IMR-90 (cell line): ENCODE data around the gene SLC41A1. TPM values are rescaled to one million over a fixed set of nuclear protein-coding genes. Genes with fewer than 3 reads are reported as not detected.
A peak's percentile ranks its signal among the peaks of the same experiment; 100 is the strongest.

Source experiments
- ATAC-seq: fragments of 200-7000 bp; cut with Tn5 transposase; 2 replicates; pipeline ENCODE4 v1.9.1; 2020; ENCODE audit warnings: low read depth, mild to moderate bottlenecking, moderate library complexity
- BruUV-seq: library from RNA; stranded (reverse); fragments of 400-500 nt; replicated peaks from 2 replicates; lab custom pipeline; 2021; lab: Mats Ljungman, UMichigan
- CTCF ChIA-PET: fragments of 300-600 bp; formaldehyde crosslinking; extraction: SDS; loops from one replicate; lab custom pipeline; 2021; ENCODE audit warnings: antibody characterized with exemption; lab: Yijun Ruan, JAX
- POLR2A ChIA-PET: fragments of 300-600 bp; sonication (Branson Sonifier 250); formaldehyde crosslinking; loops from one replicate; lab custom pipeline; 2022; ENCODE audit warnings: antibody characterized with exemption; ENCODE audit not compliant: unreplicated experiment; lab: Charles Lee
- DNase-seq: peaks from one replicate; pipeline ENCODE4 v3.0.0; 2013
- H2AFZ ChIP-seq: replicated peaks from 2 replicates; pipeline ENCODE3; 2013; ENCODE audit warnings: low read length, mild to moderate bottlenecking; ENCODE audit not compliant: poor library complexity
- H2AK5ac ChIP-seq: 2 replicates; pipeline ENCODE4 v1.6.1; 2013; ENCODE audit warnings: low read depth, low read length, inconsistent platforms
- H2AK9ac ChIP-seq: replicated peaks from 2 replicates; pipeline ENCODE3; 2013; ENCODE audit warnings: mild to moderate bottlenecking, low read depth, low read length, moderate library complexity; ENCODE audit not compliant: poor library complexity
- H2BK120ac ChIP-seq: 2 replicates; pipeline ENCODE4 v1.6.1; 2013; ENCODE audit warnings: low read depth, low read length, inconsistent platforms
- H2BK15ac ChIP-seq: 3 replicates; pipeline ENCODE4 v1.6.1; 2013; ENCODE audit warnings: low read depth, low read length, inconsistent platforms
- H2BK20ac ChIP-seq: 2 replicates; pipeline ENCODE4 v1.6.1; 2013; ENCODE audit warnings: low read depth, mild to moderate bottlenecking, inconsistent platforms, low read length, moderate library complexity
- H2BK5ac ChIP-seq: 2 replicates; pipeline ENCODE4 v1.6.1; 2013; ENCODE audit warnings: mild to moderate bottlenecking, low read depth, low read length, inconsistent platforms; ENCODE audit not compliant: poor library complexity, severe bottlenecking
- H3K14ac ChIP-seq: replicated peaks from 2 replicates; pipeline ENCODE4 v1.6.1; 2013; ENCODE audit warnings: low read depth, low read length, inconsistent platforms
- H3K18ac ChIP-seq: 2 replicates; pipeline ENCODE4 v1.6.1; 2013; ENCODE audit warnings: low read depth, low read length, control low read depth
- H3K23ac ChIP-seq: 2 replicates; pipeline ENCODE4 v1.6.1; 2013; ENCODE audit warnings: low read depth, low read length, inconsistent platforms
- H3K27ac ChIP-seq: 2 replicates; pipeline ENCODE4 v1.5.1; 2013; ENCODE audit warnings: mild to moderate bottlenecking, control low read depth, low read length; ENCODE audit not compliant: insufficient read depth
- H3K27me3 ChIP-seq: 2 replicates; pipeline ENCODE4 v1.6.1; 2013; ENCODE audit warnings: low read length; ENCODE audit not compliant: control insufficient read depth, insufficient read depth
- H3K36me3 ChIP-seq: 2 replicates; pipeline ENCODE4 v1.6.1; 2013; ENCODE audit warnings: low read length, mixed read lengths; ENCODE audit not compliant: control insufficient read depth, insufficient read depth
- H3K4ac ChIP-seq: 2 replicates; pipeline ENCODE4 v1.6.1; 2013; ENCODE audit warnings: low read depth, low read length, inconsistent platforms
- H3K4me1 ChIP-seq: 2 replicates; pipeline ENCODE4 v1.6.1; 2013; ENCODE audit warnings: low read length, mixed read lengths; ENCODE audit not compliant: control insufficient read depth, insufficient read depth
- H3K4me2 ChIP-seq: 2 replicates; pipeline ENCODE4 v1.6.1; 2013; ENCODE audit warnings: low read depth, mild to moderate bottlenecking, control low read depth, low read length, moderate library complexity
- H3K4me3 ChIP-seq: 2 replicates; pipeline ENCODE4 v1.5.1; 2013; ENCODE audit warnings: low read depth, mild to moderate bottlenecking, control low read depth, low read length, moderate library complexity; ENCODE audit not compliant: insufficient read depth
- H3K56ac ChIP-seq: 2 replicates; pipeline ENCODE4 v1.6.1; 2013; ENCODE audit warnings: low read length, inconsistent platforms; ENCODE audit not compliant: insufficient read depth; ENCODE audit errors: extremely low read depth
- H3K79me1 ChIP-seq, 2 experiments: 2 replicates each; pipeline ENCODE4 v1.6.1; 2013; ENCODE audit warnings: low read length in 2 of 2, inconsistent platforms in 1 of 2, low read depth in 1 of 2
- H3K9ac ChIP-seq: 2 replicates; pipeline ENCODE4 v1.6.1; 2013; ENCODE audit warnings: low read depth, low read length, control low read depth
- H3K9me1 ChIP-seq: 2 replicates; pipeline ENCODE4 v1.6.1; 2013; ENCODE audit warnings: low read length, inconsistent platforms; ENCODE audit not compliant: insufficient read depth
- H3K9me3 ChIP-seq: 2 replicates; pipeline ENCODE4 v1.6.1; 2013; ENCODE audit warnings: low read length; ENCODE audit not compliant: control insufficient read depth, insufficient read depth
- H4K20me1 ChIP-seq: 2 replicates; pipeline ENCODE4 v1.6.1; 2013; ENCODE audit warnings: low read length, inconsistent platforms; ENCODE audit not compliant: insufficient read depth
- H4K5ac ChIP-seq: 2 replicates; pipeline ENCODE4 v1.6.1; 2013; ENCODE audit warnings: mild to moderate bottlenecking, low read depth, low read length, control low read depth
- H4K8ac ChIP-seq, 2 experiments: 2 replicates each; pipeline ENCODE4 v1.6.1; 2013; ENCODE audit warnings: low read depth in 2 of 2, low read length in 2 of 2, control low read depth in 1 of 2, inconsistent platforms in 1 of 2
- H4K91ac ChIP-seq: 2 replicates; pipeline ENCODE4 v1.6.1; 2013; ENCODE audit warnings: low read depth, low read length, inconsistent platforms; ENCODE audit not compliant: insufficient read depth
- MAFK ChIP-seq: IDR thresholded peaks from 2 replicates; pipeline ENCODE4 v1.6.1; 2012; ENCODE audit warnings: low read depth, low read length, improper control_type of control experiment
- RFX5 ChIP-seq: IDR thresholded peaks from 2 replicates; pipeline ENCODE4 v1.8.0; 2012; ENCODE audit warnings: low read depth, mild to moderate bottlenecking, low read length, moderate library complexity
- WGBS, 2 experiments: methylation state at CpG; one replicate each; pipeline versions ENCODE4 v1.1.5 to v1.1.7; 2013; ENCODE audit warnings: missing lambda C conversion rate in 2 of 2; ENCODE audit not compliant: insufficient read length in 1 of 2; ENCODE audit errors: extremely low coverage in 2 of 2; 5-methylcytosine and 5-hydroxymethylcytosine counted together
- dilution Hi-C: fragments of 300-500 bp; cut with HindIII; formaldehyde crosslinking; loops from one replicate; pipeline ENCODE4 v1.14.3; 2018; ENCODE audit warnings: low sequenced_read_pairs; ENCODE audit not compliant: unreplicated experiment
- in situ Hi-C: fragments of 300-500 bp; cut with MboI; formaldehyde crosslinking; loops from 3 replicates; pipeline ENCODE4 v1.14.3; 2019; ENCODE audit warnings: low sequenced_read_pairs, inconsistent platforms, mixed read lengths
- intact Hi-C: fragments of 100-400 bp; cut with micrococcal nuclease; formaldehyde crosslinking; loops from 2 replicates; pipeline ENCODE4 v1.10.0; 2022
- polyA plus RNA-seq, 3 experiments: library from polyadenylated mRNA; depleted of rRNA; stranded (reverse); fragments of >200 nt; gene quantifications; 2 replicates each; pipeline ENCODE4 v1.2.3, GENCODE V29; 2012; ENCODE audit warnings: low replicate concordance in 1 of 3
- total RNA-seq: library from RNA; depleted of rRNA; stranded (reverse); fragments of >200 nt; gene quantifications from 2 replicates; pipeline ENCODE4 v1.2.3, GENCODE V29; 2012

SLC41A1 gene
- total and polyA plus RNA-seq, 2 of the 4 experiments (the other 2 are of a cell fraction): 6.3 to 26.3 TPM

DNA sequence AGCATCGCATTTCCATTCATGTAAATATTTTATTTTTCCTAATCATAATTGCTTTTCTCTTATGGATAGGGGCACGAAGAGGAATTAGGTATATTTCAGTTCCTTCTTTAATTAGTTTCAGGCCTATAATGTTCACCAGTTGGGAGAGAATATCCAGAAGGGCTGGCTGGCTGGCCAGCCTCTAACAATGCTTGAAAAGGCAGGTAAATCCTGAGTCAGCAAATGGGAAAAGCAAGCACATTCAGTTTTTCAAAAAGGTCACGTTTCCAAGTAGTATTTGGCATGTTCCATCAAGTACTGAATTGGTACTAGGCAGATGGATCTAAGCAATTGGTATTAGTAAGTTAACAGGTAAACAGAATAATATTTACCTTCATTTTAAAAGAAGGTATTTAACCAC, 45.8 kb downstream of the SLC41A1 start:
- H3K23ac ChIP-seq: no peak overlapping the region
- no peaks in the 10 kb centered on the region; a peak in 1 of 4 replicates for H3K79me1 ChIP-seq
- no CpG with 5 or more reads among the region's 3 CpGs for WGBS, 2 experiments
- intact Hi-C loops (no loop called here), dilution Hi-C loops (no loop called here), in situ Hi-C loops (no loop called here)
- H3K4ac ChIP-seq: 0 out of 2 replicates have a peak overlapping the region, but pooled peaks have one; percentile 43
- ChIA-PET CTCF (no interaction called here), POLR2A (no interaction called here)
- no peak overlapping the region for H3K4me3 ChIP-seq
- H3K4me1 ChIP-seq: peaks cover 12% of the 10 kb centered on the region
- no peaks in the 10 kb centered on the region for H3K27me3 ChIP-seq
- H3K36me3 ChIP-seq: no peaks in the 10 kb centered on the region
- H2AFZ ChIP-seq: no peak overlapping the region
- TF ChIP-seq MAFK (peak; percentile 80), RFX5 (no peak)
- H4K8ac ChIP-seq: no peak overlapping the region
- no peaks in the 10 kb centered on the region for H4K20me1 ChIP-seq
- H3K27ac ChIP-seq: no peak overlapping the region
- ATAC-seq (no peak), DNase-seq (no peak)
- no peak overlapping the region for H4K5ac ChIP-seq
- BruUV-seq: no TSS peak
- no peak overlapping the region for H4K91ac ChIP-seq
- H3K4me2 ChIP-seq: no peak overlapping the region
- H3K9ac ChIP-seq: no peak overlapping the region
- no peak overlapping the region for H2BK20ac ChIP-seq
- H2AK5ac ChIP-seq: no peak overlapping the region
- no peak overlapping the region for H3K14ac ChIP-seq
- no peak overlapping the region for H2BK5ac ChIP-seq
- no peak overlapping the region for H2AK9ac ChIP-seq
- H3K9me1 ChIP-seq: peaks cover 16% of the 10 kb centered on the region
- H3K9me3 ChIP-seq: no peaks in the 10 kb centered on the region
- H2BK15ac ChIP-seq: no peak overlapping the region
- H3K56ac ChIP-seq: no peak overlapping the region
- H3K18ac ChIP-seq: no peak overlapping the region
- H2BK120ac ChIP-seq: no peak overlapping the region
